ENCODE results near the gene RAP1B. TPM values are rescaled to one million over a fixed set of nuclear protein-coding genes. Genes with fewer than 3 reads are reported as not detected.

The RAP1B gene
- total and polyA plus RNA-seq, 2 donors from 2014 or later: 102 to 157 TPM

DNA sequence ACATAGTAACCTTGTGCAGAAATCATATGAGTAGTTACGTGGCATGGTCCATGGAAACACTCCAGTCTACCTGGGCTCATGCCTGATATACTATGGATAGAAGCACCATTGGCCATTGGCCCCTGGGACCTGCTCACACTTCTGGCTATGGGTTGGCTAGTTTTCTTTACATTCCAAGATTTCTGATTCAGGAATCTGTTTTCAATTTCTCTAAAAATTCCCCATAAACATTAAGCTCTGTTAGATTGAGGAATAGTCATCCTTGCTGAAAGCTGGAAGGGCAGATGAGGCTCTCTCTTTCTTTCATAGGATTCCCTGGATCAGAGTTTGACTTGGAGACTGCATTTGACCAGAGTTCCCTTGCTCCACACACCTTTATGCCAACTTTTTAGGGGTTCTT is 37.3 kb upstream of the RAP1B start:
- Histone ChIP-seq H3K27ac (ENCODE audit: low read depth in 2 of 2, low read length in 2 of 2) (no peak overlapping the region), H3K9ac (ENCODE audit: low read length in 3 of 3) (no peak overlapping the region), H3K9me3 (ENCODE audit: control insufficient read depth in 2 of 3, insufficient read depth in 1 of 3, low read length in 3 of 3) (no peaks in the 10 kb centered on the region), H3K27me3 (ENCODE audit: control insufficient read depth, insufficient read depth, low read length) (no peaks in the 10 kb centered on the region), H3K4me3 (ENCODE audit: low read length in 3 of 3) (no peak overlapping the region), H3K4me1 (ENCODE audit: control insufficient read depth in 2 of 3, insufficient read depth in 2 of 3, low read depth in 1 of 3, low read length in 3 of 3) (no peaks in the 10 kb centered on the region), H3K36me3 (ENCODE audit: control insufficient read depth in 2 of 3, insufficient read depth in 3 of 3, low read length in 3 of 3) (no peaks in the 10 kb centered on the region)
- FAIRE-seq (no peak), DNase-seq (no peak)
- intact Hi-C loops (cut with DNase I): no loop called here
- TF ChIP-seq, protein P1, sequence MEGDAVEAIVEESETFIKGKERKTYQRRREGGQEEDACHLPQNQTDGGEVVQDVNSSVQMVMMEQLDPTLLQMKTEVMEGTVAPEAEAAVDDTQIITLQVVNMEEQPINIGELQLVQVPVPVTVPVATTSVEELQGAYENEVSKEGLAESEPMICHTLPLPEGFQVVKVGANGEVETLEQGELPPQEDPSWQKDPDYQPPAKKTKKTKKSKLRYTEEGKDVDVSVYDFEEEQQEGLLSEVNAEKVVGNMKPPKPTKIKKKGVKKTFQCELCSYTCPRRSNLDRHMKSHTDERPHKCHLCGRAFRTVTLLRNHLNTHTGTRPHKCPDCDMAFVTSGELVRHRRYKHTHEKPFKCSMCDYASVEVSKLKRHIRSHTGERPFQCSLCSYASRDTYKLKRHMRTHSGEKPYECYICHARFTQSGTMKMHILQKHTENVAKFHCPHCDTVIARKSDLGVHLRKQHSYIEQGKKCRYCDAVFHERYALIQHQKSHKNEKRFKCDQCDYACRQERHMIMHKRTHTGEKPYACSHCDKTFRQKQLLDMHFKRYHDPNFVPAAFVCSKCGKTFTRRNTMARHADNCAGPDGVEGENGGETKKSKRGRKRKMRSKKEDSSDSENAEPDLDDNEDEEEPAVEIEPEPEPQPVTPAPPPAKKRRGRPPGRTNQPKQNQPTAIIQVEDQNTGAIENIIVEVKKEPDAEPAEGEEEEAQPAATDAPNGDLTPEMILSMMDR (IDR thresholded peaks at IDR 0.05; ENCODE audit: borderline replicate concordance, extremely low read depth, insufficient read depth): no peak

- Histone ChIP-seq H3K27ac (ENCODE audit: low read depth in 2 of 2, low read length in 2 of 2) (no peak overlapping the region), H3K9me3 (ENCODE audit: control insufficient read depth in 2 of 3, insufficient read depth in 1 of 3, low read length in 3 of 3) (no peaks in the 10 kb centered on the region), H3K4me3 (ENCODE audit: low read length in 3 of 3) (no peak overlapping the region), H3K27me3 (ENCODE audit: control insufficient read depth, insufficient read depth, low read length) (no peaks in the 10 kb centered on the region), H3K36me3 (ENCODE audit: control insufficient read depth in 2 of 3, insufficient read depth in 3 of 3, low read length in 3 of 3) (no peaks in the 10 kb centered on the region), H3K9ac (ENCODE audit: low read length in 3 of 3) (no peak overlapping the region), H3K4me1 (ENCODE audit: control insufficient read depth in 2 of 3, insufficient read depth in 2 of 3, low read depth in 1 of 3, low read length in 3 of 3) (no peaks in the 10 kb centered on the region)
- FAIRE-seq: no peak
- TF ChIP-seq, protein P1 (IDR thresholded peaks at IDR 0.05; ENCODE audit: borderline replicate concordance, extremely low read depth, insufficient read depth): no peak
- DNase-seq: no peak
- intact Hi-C loops (cut with DNase I): no loop called here
These were observed 32.8 kb upstream of the RAP1B start for GRCh38 chr12:68577949-68578348.

DNA sequence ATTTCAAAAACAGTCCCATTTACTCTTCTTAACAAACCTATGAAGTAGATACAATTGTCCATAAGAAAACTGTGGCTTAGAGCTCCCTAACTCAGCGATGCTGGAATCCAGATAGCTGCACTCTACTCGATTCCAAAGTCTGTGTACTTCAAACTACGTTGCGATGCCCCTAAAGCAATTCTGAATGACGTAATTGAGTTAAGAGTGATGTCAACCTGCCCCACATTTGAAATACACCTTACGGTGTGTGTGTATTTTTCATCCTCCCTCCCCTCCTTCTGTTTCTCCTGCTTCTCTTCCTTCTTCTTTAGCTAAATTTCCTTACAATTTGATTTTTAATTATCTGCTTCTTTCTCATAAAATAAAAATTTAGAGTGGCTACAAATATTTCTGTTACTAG is 31.9 kb upstream of the RAP1B start:
- intact Hi-C loops (cut with DNase I): no loop called here

More for the DNA sequence above, 31.9 kb upstream of the RAP1B start:
- DNase-seq (no peak), FAIRE-seq (no peak)
- no peak overlapping the region for H3K27ac ChIP-seq (ENCODE audit: low read depth in 2 of 2, low read length in 2 of 2)
- no peaks in the 10 kb centered on the region for H3K36me3 ChIP-seq (ENCODE audit: control insufficient read depth in 2 of 3, insufficient read depth in 3 of 3, low read length in 3 of 3)
- TF ChIP-seq, protein P1 (IDR thresholded peaks at IDR 0.05; ENCODE audit: borderline replicate concordance, extremely low read depth, insufficient read depth): no peak
- H3K4me1 ChIP-seq (ENCODE audit: control insufficient read depth in 2 of 3, insufficient read depth in 2 of 3, low read depth in 1 of 3, low read length in 3 of 3): no peaks in the 10 kb centered on the region
- H3K4me3 ChIP-seq (ENCODE audit: low read length in 3 of 3): no peak overlapping the region
- no peaks in the 10 kb centered on the region for H3K27me3 ChIP-seq (ENCODE audit: control insufficient read depth, insufficient read depth, low read length)
- H3K9ac ChIP-seq (ENCODE audit: low read length in 3 of 3): no peak overlapping the region
- H3K9me3 ChIP-seq (ENCODE audit: control insufficient read depth in 2 of 3, insufficient read depth in 1 of 3, low read length in 3 of 3): no peaks in the 10 kb centered on the region

Data from kidney (tissue), 14 donors.